Panc1 (cell line): ENCODE measurements around the gene CCDC66. TPM values are rescaled to one million over a fixed set of nuclear protein-coding genes. Genes with fewer than 3 reads are reported as not detected.

Experiments
- ATAC-seq: fragments of 200-7000 bp; cut with Tn5 transposase; 2 replicates; pipeline ENCODE4 v1.9.1; 2020; ENCODE audit warnings: mild to moderate bottlenecking, moderate library complexity
- BruUV-seq: library from RNA; stranded (reverse); fragments of 400-500 nt; replicated peaks from 2 replicates; lab custom pipeline; 2021; lab: Mats Ljungman, UMichigan
- CTCF ChIA-PET: fragments of 300-600 bp; sonication (Branson Sonifier 250); formaldehyde crosslinking; loops from one replicate; lab custom pipeline; 2022; ENCODE audit warnings: antibody characterized with exemption; lab: Charles Lee
- POLR2A ChIA-PET: fragments of 300-600 bp; sonication (Branson Sonifier 250); formaldehyde crosslinking; loops from one replicate; lab custom pipeline; 2022; ENCODE audit warnings: antibody characterized with exemption; lab: Charles Lee
- DNase-seq: peaks from one replicate; pipeline ENCODE4 v3.0.0-alpha.2; 2010; ENCODE audit warnings: low read depth, low spot score
- H3K27ac ChIP-seq: 2 replicates; pipeline ENCODE4 v1.5.1; 2011; ENCODE audit warnings: mild to moderate bottlenecking, low read length, inconsistent platforms
- H3K27me3 ChIP-seq: fragments of 200-500 bp; sonication (Bioruptor generic); 2 replicates; pipeline ENCODE4 v1.6.0; 2014; ENCODE audit warnings: low read length, inconsistent platforms; ENCODE audit not compliant: control insufficient read depth, insufficient read depth
- H3K36me3 ChIP-seq: fragments of 200-500 bp; sonication (Bioruptor generic); 2 replicates; pipeline ENCODE4 v1.5.1; 2014; ENCODE audit warnings: inconsistent platforms, mild to moderate bottlenecking, low read length, moderate library complexity; ENCODE audit not compliant: control insufficient read depth, insufficient read depth
- H3K4me1 ChIP-seq: 2 replicates; pipeline ENCODE4 v1.5.1; 2011; ENCODE audit warnings: inconsistent platforms, mild to moderate bottlenecking, low read length, moderate library complexity; ENCODE audit not compliant: control insufficient read depth, insufficient read depth
- H3K4me3 ChIP-seq, 2 experiments: 2 replicates each; pipeline ENCODE4 v1.5.1; 2011 to 2012; ENCODE audit warnings: low read depth in 2 of 2, low read length in 2 of 2, mild to moderate bottlenecking in 2 of 2, inconsistent platforms in 1 of 2, moderate library complexity in 1 of 2
- H3K9me3 ChIP-seq: fragments of 200-500 bp; sonication (Bioruptor generic); 2 replicates; pipeline ENCODE4 v1.5.1; 2014; ENCODE audit warnings: low read depth, mild to moderate bottlenecking, inconsistent platforms, low read length, moderate library complexity; ENCODE audit not compliant: control insufficient read depth, insufficient read depth
- POLR2AphosphoS5 ChIP-seq: IDR thresholded peaks from 2 replicates; pipeline ENCODE4 v1.6.1; 2012; ENCODE audit warnings: mild to moderate bottlenecking, low read depth, low read length, moderate library complexity
- SIN3A ChIP-seq: IDR thresholded peaks from 2 replicates; pipeline ENCODE4 v1.6.1; 2012; ENCODE audit warnings: low read depth, mild to moderate bottlenecking, low read length, moderate library complexity, borderline replicate concordance; ENCODE audit not compliant: insufficient read depth
- TCF7L2 ChIP-seq: IDR thresholded peaks from 2 replicates; pipeline ENCODE4 v1.6.1; 2011; ENCODE audit warnings: mild to moderate bottlenecking, low read depth, low read length, inconsistent platforms
- in situ Hi-C: cut with HindIII; loops from 2 replicates; pipeline ENCODE4 v1.10.0; 2016; ENCODE audit warnings: low sequenced_read_pairs, low pct_unique_long_range_greater_than_20kb
- intact Hi-C: fragments of 100-400 bp; cut with micrococcal nuclease; formaldehyde crosslinking; loops from one replicate; pipeline ENCODE4 v1.10.0; 2022; ENCODE audit not compliant: unreplicated experiment
- total RNA-seq: library from RNA; stranded (reverse); gene quantifications from one replicate; pipeline ENCODE4 v1.2.1, GENCODE V29; 2021; ENCODE audit not compliant: unreplicated experiment
- TF ChIP-seq, protein P1 (sequence below): fragments of 450-650 bp; IDR thresholded peaks from 2 replicates; pipeline ENCODE4 v1.5.1; 2017; ENCODE audit warnings: mild to moderate bottlenecking
- TF ChIP-seq, protein P2 (sequence below), 2 experiments: IDR thresholded peaks; 2 replicates each; pipeline ENCODE4 v1.6.1; 2011 to 2012; ENCODE audit warnings: low read depth in 2 of 2, control low read depth in 1 of 2, low read length in 1 of 2, mild to moderate bottlenecking in 1 of 2, moderate library complexity in 1 of 2; ENCODE audit not compliant: insufficient read depth in 1 of 2

The CCDC66 gene
- total RNA-seq, 1 experiment from 2014 or later = 11.1 TPM

DNA sequence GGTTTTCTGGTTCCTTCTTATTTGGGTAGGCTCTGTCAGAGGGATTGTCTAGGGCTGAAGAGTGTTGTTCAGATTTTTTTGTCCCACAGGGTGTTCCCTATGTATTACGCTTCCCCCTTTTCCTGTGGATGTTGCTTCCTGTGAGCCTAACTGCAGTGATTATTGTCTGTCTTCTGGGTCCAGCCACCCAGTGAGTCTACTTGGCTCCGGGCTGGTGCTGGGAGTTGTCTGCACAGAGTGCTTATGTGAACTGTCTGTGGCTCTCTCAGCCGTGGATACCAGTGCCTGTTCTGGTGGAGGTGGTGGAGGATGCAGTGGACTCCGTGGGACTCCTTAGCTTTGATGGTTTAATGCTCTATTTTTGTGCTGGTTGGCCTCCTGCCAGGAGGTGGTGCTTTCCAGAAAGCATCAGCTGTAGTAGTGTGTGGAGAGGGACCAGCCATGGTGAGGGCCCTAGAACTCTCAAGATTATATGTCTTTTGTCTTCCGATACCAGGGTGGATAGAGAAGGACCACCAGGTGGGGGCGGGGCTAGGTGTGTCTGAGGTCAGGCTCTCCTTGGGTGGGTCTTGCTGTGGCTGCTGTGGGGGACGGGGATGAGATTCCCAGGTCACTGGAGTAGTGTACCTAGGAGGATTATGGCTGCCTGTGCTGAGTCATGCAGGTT, 53.8 kb downstream of the CCDC66 start:
- Histone ChIP-seq H3K27ac (no peak overlapping the region), H3K4me1 (no peaks in the 10 kb centered on the region), H3K9me3 (no peaks in the 10 kb centered on the region), H3K4me3 (no peak overlapping the region), H3K36me3 (peaks cover 3% of the 10 kb centered on the region; the same call in 1 of the 2 replicates), H3K27me3 (no peaks in the 10 kb centered on the region)
- DNase-seq = no peak
- POLR2A ChIA-PET = no interaction called here
- CTCF ChIA-PET = no interaction called here
- TF ChIP-seq, protein P1, sequence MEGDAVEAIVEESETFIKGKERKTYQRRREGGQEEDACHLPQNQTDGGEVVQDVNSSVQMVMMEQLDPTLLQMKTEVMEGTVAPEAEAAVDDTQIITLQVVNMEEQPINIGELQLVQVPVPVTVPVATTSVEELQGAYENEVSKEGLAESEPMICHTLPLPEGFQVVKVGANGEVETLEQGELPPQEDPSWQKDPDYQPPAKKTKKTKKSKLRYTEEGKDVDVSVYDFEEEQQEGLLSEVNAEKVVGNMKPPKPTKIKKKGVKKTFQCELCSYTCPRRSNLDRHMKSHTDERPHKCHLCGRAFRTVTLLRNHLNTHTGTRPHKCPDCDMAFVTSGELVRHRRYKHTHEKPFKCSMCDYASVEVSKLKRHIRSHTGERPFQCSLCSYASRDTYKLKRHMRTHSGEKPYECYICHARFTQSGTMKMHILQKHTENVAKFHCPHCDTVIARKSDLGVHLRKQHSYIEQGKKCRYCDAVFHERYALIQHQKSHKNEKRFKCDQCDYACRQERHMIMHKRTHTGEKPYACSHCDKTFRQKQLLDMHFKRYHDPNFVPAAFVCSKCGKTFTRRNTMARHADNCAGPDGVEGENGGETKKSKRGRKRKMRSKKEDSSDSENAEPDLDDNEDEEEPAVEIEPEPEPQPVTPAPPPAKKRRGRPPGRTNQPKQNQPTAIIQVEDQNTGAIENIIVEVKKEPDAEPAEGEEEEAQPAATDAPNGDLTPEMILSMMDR = no peak
- no peak for TF ChIP-seq SIN3A
- no peak for TF ChIP-seq TCF7L2
- TF ChIP-seq POLR2AphosphoS5 = no peak
- TF ChIP-seq, protein P2, sequence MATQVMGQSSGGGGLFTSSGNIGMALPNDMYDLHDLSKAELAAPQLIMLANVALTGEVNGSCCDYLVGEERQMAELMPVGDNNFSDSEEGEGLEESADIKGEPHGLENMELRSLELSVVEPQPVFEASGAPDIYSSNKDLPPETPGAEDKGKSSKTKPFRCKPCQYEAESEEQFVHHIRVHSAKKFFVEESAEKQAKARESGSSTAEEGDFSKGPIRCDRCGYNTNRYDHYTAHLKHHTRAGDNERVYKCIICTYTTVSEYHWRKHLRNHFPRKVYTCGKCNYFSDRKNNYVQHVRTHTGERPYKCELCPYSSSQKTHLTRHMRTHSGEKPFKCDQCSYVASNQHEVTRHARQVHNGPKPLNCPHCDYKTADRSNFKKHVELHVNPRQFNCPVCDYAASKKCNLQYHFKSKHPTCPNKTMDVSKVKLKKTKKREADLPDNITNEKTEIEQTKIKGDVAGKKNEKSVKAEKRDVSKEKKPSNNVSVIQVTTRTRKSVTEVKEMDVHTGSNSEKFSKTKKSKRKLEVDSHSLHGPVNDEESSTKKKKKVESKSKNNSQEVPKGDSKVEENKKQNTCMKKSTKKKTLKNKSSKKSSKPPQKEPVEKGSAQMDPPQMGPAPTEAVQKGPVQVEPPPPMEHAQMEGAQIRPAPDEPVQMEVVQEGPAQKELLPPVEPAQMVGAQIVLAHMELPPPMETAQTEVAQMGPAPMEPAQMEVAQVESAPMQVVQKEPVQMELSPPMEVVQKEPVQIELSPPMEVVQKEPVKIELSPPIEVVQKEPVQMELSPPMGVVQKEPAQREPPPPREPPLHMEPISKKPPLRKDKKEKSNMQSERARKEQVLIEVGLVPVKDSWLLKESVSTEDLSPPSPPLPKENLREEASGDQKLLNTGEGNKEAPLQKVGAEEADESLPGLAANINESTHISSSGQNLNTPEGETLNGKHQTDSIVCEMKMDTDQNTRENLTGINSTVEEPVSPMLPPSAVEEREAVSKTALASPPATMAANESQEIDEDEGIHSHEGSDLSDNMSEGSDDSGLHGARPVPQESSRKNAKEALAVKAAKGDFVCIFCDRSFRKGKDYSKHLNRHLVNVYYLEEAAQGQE (IDR thresholded peaks at IDR 0.05; ENCODE audit: insufficient read depth in 1 of 2, low read depth in 2 of 2, low read length in 1 of 2) = no peak
- intact Hi-C loops (no loop called here), in situ Hi-C loops (no loop called here)
- no TSS peak for BruUV-seq
- ATAC-seq = no peak

DNA sequence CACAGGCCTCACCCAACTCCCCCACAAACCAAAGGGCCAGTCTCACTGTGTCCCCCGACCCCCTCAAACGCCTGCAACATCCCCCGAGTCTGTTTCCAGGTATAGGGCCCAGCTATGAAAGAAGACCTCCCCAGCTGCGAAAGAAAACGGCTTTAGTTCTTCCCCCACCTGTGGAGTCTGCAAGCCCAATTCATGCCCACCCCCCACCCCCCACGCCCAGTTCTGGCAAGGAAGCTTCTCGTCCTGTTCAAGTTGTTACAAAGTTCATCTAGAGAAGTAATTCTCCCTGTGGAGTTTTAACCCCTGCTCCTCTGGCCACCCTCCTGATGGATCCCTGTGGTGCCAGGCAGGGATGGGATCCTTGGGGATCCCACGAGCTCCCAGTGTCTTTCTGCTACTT, 54.4 kb downstream of the CCDC66 start:
- Histone ChIP-seq H3K36me3 (peaks cover 3% of the 10 kb centered on the region; the same call in 1 of the 2 replicates), H3K9me3 (no peaks in the 10 kb centered on the region), H3K27me3 (no peaks in the 10 kb centered on the region), H3K4me3 (no peak overlapping the region), H3K27ac (no peak overlapping the region), H3K4me1 (no peaks in the 10 kb centered on the region)
- BruUV-seq = no TSS peak
- no peak for ATAC-seq
- no peak for TF ChIP-seq SIN3A
- TF ChIP-seq, protein P2 (IDR thresholded peaks at IDR 0.05; ENCODE audit: insufficient read depth in 1 of 2, low read depth in 2 of 2, low read length in 1 of 2) = no peak
- TF ChIP-seq, protein P1 = no peak
- no peak for TF ChIP-seq TCF7L2
- TF ChIP-seq POLR2AphosphoS5 = no peak
- intact Hi-C loops = no loop called here
- no peak for DNase-seq
- CTCF ChIA-PET = no interaction called here
- POLR2A ChIA-PET = no interaction called here
- in situ Hi-C loops = no loop called here
